ENCODE measurements around the gene LTV1. TPM values are rescaled to one million over a fixed set of nuclear protein-coding genes. Genes with fewer than 3 reads are reported as not detected.

The LTV1 gene
- total and polyA plus RNA-seq, 9 of the 15 experiments (the other 6 are each of a cell fraction or from before 2014, with no cell fraction given): 57.9 to 162 (median 119) TPM

DNA sequence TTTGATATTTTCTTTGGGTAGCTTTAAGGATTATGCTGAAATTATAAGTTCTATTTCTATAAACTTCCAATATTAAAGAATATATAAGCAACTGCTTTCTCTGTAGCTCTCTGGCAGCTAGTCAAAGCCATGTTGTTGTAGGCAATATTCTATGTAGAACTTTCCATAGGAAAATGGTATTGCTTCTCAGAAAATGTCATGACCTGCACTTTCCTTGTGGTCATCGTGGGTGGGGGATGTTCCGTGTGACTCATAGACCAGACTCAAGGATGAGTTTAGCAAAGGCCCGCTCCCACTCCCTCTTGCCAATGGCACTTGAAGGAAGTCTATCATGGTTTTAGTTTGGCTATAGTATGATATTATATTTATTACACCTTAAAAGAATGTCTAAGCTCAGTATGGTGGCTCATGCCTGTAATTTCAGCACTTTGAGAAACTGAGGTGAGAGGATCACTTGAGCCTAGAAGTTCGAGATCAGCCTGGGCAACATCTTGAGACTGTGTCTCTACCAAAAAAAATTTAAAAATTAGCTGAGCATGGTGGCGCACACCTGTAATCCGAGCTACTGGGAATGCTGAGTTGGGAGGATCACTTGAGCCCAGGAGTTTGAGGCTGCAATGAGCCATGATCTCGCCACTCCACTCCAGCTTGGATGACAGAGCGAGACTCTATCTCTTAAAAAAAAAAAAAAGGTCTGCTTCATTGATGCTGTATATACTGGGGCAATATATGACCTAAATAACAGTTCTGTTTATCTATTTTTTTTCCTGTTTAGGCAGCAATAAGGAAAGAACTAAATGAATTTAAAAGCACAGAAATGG lies 36.6 kb upstream of the LTV1 start (continued):
- no peak for TF ChIP-seq ZNF3 (CRISPR knock-in tag; IDR thresholded peaks at IDR 0.05)
- TF ChIP-seq, protein P1, sequence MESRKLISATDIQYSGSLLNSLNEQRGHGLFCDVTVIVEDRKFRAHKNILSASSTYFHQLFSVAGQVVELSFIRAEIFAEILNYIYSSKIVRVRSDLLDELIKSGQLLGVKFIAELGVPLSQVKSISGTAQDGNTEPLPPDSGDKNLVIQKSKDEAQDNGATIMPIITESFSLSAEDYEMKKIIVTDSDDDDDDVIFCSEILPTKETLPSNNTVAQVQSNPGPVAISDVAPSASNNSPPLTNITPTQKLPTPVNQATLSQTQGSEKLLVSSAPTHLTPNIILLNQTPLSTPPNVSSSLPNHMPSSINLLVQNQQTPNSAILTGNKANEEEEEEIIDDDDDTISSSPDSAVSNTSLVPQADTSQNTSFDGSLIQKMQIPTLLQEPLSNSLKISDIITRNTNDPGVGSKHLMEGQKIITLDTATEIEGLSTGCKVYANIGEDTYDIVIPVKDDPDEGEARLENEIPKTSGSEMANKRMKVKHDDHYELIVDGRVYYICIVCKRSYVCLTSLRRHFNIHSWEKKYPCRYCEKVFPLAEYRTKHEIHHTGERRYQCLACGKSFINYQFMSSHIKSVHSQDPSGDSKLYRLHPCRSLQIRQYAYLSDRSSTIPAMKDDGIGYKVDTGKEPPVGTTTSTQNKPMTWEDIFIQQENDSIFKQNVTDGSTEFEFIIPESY (CRISPR knock-in tag; IDR thresholded peaks at IDR 0.05): peak; percentile 35; the same call in 1 of the 2 replicates
- peak; percentile 89 for TF ChIP-seq MBD2 (IDR thresholded peaks at IDR 0.05; ENCODE audit: borderline replicate concordance, low read depth)
- TF ChIP-seq RB1 (IDR thresholded peaks at IDR 0.05; ENCODE audit: low read depth): no peak
- 0 out of 2 replicates have a peak, but pooled peaks have one; percentile 40 for TF ChIP-seq MECOM (CRISPR knock-in tag; IDR thresholded peaks at IDR 0.05)
- peak; percentile 77 for TF ChIP-seq ZNF76 (CRISPR knock-in tag; IDR thresholded peaks at IDR 0.05; ENCODE audit: borderline replicate concordance)
- TF ChIP-seq ZSCAN32 (CRISPR knock-in tag; IDR thresholded peaks at IDR 0.05): 0 out of 2 replicates have a peak, but pooled peaks have one; percentile 67
- TF ChIP-seq RNF2 (IDR thresholded peaks at IDR 0.05): peak; percentile 95
- TF ChIP-seq EHMT2 (IDR thresholded peaks at IDR 0.05): peak; percentile 88
- TF ChIP-seq SMARCA4 (IDR thresholded peaks at IDR 0.05): peak; percentile 98
- peak; percentile 34 for TF ChIP-seq ZFX (CRISPR knock-in tag; IDR thresholded peaks at IDR 0.05)
- no peak for TF ChIP-seq ZNF274 (IDR thresholded peaks at IDR 0.05; ENCODE audit: borderline replicate concordance, low read depth, low read length)
- no peak for TF ChIP-seq FOXJ3 (CRISPR knock-in tag; IDR thresholded peaks at IDR 0.05)
- TF ChIP-seq MYC (IDR thresholded peaks at IDR 0.05; ENCODE audit: low read depth, low read length): peak; percentile 59; the same call in 1 of the 2 replicates
- peak; percentile 56; the same call in 1 of the 2 replicates for TF ChIP-seq MYC (CRISPR knock-in tag; IDR thresholded peaks at IDR 0.05; ENCODE audit: borderline replicate concordance, low read depth)
- TF ChIP-seq NCOA1 (IDR thresholded peaks at IDR 0.05; ENCODE audit: low read depth): peak; percentile 74; the same call in 1 of the 2 replicates
- peak; percentile 32; the same call in 1 of the 2 replicates for TF ChIP-seq GATAD2A (IDR thresholded peaks at IDR 0.05)
- peak; percentile 92 for TF ChIP-seq ZNF311 (CRISPR knock-in tag; IDR thresholded peaks at IDR 0.05)
- peak; percentile 86 for TF ChIP-seq ZNF239 (CRISPR knock-in tag; IDR thresholded peaks at IDR 0.05)
- 0 out of 2 replicates have a peak, but pooled peaks have one; percentile 46 for TF ChIP-seq ZNF695 (CRISPR knock-in tag; IDR thresholded peaks at IDR 0.05)
- TF ChIP-seq ZNF445 (CRISPR knock-in tag; IDR thresholded peaks at IDR 0.05; ENCODE audit: low read depth): 0 out of 2 replicates have a peak, but pooled peaks have one; percentile 42
- TF ChIP-seq ZNF57 (CRISPR knock-in tag; IDR thresholded peaks at IDR 0.05): no peak
- TF ChIP-seq, protein P2, sequence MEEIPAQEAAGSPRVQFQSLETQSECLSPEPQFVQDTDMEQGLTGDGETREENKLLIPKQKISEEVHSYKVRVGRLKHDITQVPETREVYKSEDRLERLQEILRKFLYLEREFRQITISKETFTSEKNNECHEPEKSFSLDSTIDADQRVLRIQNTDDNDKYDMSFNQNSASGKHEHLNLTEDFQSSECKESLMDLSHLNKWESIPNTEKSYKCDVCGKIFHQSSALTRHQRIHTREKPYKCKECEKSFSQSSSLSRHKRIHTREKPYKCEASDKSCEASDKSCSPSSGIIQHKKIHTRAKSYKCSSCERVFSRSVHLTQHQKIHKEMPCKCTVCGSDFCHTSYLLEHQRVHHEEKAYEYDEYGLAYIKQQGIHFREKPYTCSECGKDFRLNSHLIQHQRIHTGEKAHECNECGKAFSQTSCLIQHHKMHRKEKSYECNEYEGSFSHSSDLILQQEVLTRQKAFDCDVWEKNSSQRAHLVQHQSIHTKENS (CRISPR knock-in tag; IDR thresholded peaks at IDR 0.05): no peak
- peak; percentile 89 for TF ChIP-seq ZNF79 (CRISPR knock-in tag; IDR thresholded peaks at IDR 0.05; ENCODE audit: low read depth)
- TF ChIP-seq RUNX1 (IDR thresholded peaks at IDR 0.05; ENCODE audit: low read depth): peak; percentile 95
- TF ChIP-seq PCBP2 (IDR thresholded peaks at IDR 0.05; ENCODE audit: low read depth, low read length, poor library complexity, severe bottlenecking): no peak
- TF ChIP-seq POLR2H (tag; IDR thresholded peaks at IDR 0.05; ENCODE audit: low read depth): peak; percentile 73
- TF ChIP-seq FOXK2 (conservative IDR thresholded peaks at IDR 0.05 in 1 of 2, IDR thresholded peaks at IDR 0.05 in 1 of 2; ENCODE audit: low read depth in 2 of 2): peak; percentile 78 to 87
- peak; percentile 89 for TF ChIP-seq ZBTB17 (CRISPR knock-in tag; IDR thresholded peaks at IDR 0.05)
